Naive thymus-derived CD4-positive, alpha-beta T cell (primary cell): Measurements from ENCODE around the gene SLC43A3. TPM values are rescaled to one million over a fixed set of nuclear protein-coding genes. Genes with fewer than 3 reads are reported as not detected.
"Not testable (repeated sequence)": the region's sequence is repeated elsewhere in the genome, so short reads cannot be mapped to it uniquely, and the experiment has no call there.

Experiments used
- ATAC-seq: fragments of 150-1000 bp; cut with Tn5 transposase; 2 replicates; pipeline ENCODE4 v1.10.0; 2021; ENCODE audit warnings: mild to moderate bottlenecking, moderate library complexity
- CTCF ChIA-PET: fragments of 350-600 bp; sonication (Branson Sonifier 250); formaldehyde crosslinking; loops from one replicate; lab custom pipeline; 2021; ENCODE audit warnings: antibody characterized with exemption; lab: Charles Lee
- POLR2A ChIA-PET: fragments of 350-600 bp; sonication (Branson Sonifier 250); formaldehyde crosslinking; loops from one replicate; lab custom pipeline; 2021; ENCODE audit warnings: antibody characterized with exemption, inconsistent platforms; lab: Charles Lee
- DNase-seq, 9 donors: peaks; one replicate each; pipeline versions ENCODE4 v3.0.0 to v3.0.0-alpha.2; 2020 to 2022; ENCODE audit warnings: mixed read lengths in 1 of 9
- H3K27ac ChIP-seq: one replicate; pipeline ENCODE4 v1.7.0; 2013; ENCODE audit warnings: mild to moderate bottlenecking, low read depth, low read length, moderate library complexity
- H3K27me3 ChIP-seq, 2 donors: one replicate each; pipeline ENCODE4 v1.7.0; 2013; ENCODE audit warnings: low read length in 2 of 2, mild to moderate bottlenecking in 2 of 2, moderate library complexity in 2 of 2; ENCODE audit not compliant: control insufficient read depth in 2 of 2, insufficient read depth in 2 of 2
- H3K36me3 ChIP-seq, 3 experiments: 1 replicate in 2 of 3; 2 replicates in 1 of 3; pipeline ENCODE4 v1.7.0; 2013; ENCODE audit warnings: low read length in 3 of 3, mild to moderate bottlenecking in 3 of 3, moderate library complexity in 1 of 3; ENCODE audit not compliant: insufficient read depth in 3 of 3, control insufficient read depth in 2 of 3
- H3K4me1 ChIP-seq, 2 donors: one replicate each; pipeline ENCODE4 v1.7.0; 2013; ENCODE audit warnings: low read length in 2 of 2, mild to moderate bottlenecking in 2 of 2, moderate library complexity in 1 of 2; ENCODE audit not compliant: control insufficient read depth in 2 of 2, insufficient read depth in 2 of 2
- H3K4me3 ChIP-seq: 2 replicates; pipeline ENCODE4 v1.7.0; 2013; ENCODE audit warnings: mild to moderate bottlenecking, low read length
- H3K9me3 ChIP-seq, 3 experiments: 1 replicate in 2 of 3; 2 replicates in 1 of 3; pipeline ENCODE4 v1.7.0; 2013; ENCODE audit warnings: low read length in 3 of 3; ENCODE audit not compliant: control insufficient read depth in 2 of 3
- H3K27ac Mint-ChIP-seq, 9 donors: one replicate each; pipeline ENCODE4 v1.8.0; 2020 to 2022; ENCODE audit warnings: mixed read lengths in 9 of 9, mild to moderate bottlenecking in 8 of 9, moderate library complexity in 5 of 9, inconsistent platforms in 2 of 9
- H3K27me3 Mint-ChIP-seq, 5 donors: one replicate each; pipeline ENCODE4 v1.8.0; 2021 to 2022; ENCODE audit warnings: mixed read lengths in 5 of 5, mild to moderate bottlenecking in 1 of 5
- H3K36me3 Mint-ChIP-seq, 5 donors: one replicate each; pipeline ENCODE4 v1.8.0; 2020 to 2022; ENCODE audit warnings: mixed read lengths in 5 of 5, mild to moderate bottlenecking in 3 of 5, inconsistent platforms in 1 of 5
- H3K4me1 Mint-ChIP-seq, 7 donors: one replicate each; pipeline ENCODE4 v1.8.0; 2020 to 2022; ENCODE audit warnings: mixed read lengths in 7 of 7, mild to moderate bottlenecking in 3 of 7, inconsistent platforms in 1 of 7
- H3K4me3 Mint-ChIP-seq, 10 donors: one replicate each; pipeline ENCODE4 v1.8.0; 2020 to 2022; ENCODE audit warnings: mild to moderate bottlenecking in 10 of 10, mixed read lengths in 10 of 10, moderate library complexity in 6 of 10, inconsistent platforms in 2 of 10
- H3K9me3 Mint-ChIP-seq, 11 donors: one replicate each; pipeline ENCODE4 v1.8.0; 2020 to 2022; ENCODE audit warnings: mixed read lengths in 11 of 11, mild to moderate bottlenecking in 4 of 11, inconsistent platforms in 1 of 11, moderate library complexity in 1 of 11
- intact Hi-C, 2 donors: fragments of 100-400 bp; cut with micrococcal nuclease; formaldehyde crosslinking; loops; one replicate each; pipeline ENCODE4 v1.15.1; 2023
- polyA plus RNA-seq, 2 donors: library from polyadenylated mRNA; unstranded; fragments of 300-500 nt; fragmentation: Illumina TruSeq; gene quantifications; one replicate each; pipeline ENCODE4 v1.2.3, GENCODE V29; 2021
- total RNA-seq, 6 experiments: library from RNA in 5 of 6; stranded (reverse) in 5 of 6; gene quantifications; 1 replicate in 5 of 6; 2 replicates in 1 of 6; pipeline ENCODE4 v1.2.3 and lab custom pipeline; 2021 to 2026

The SLC43A3 gene
- total and polyA plus RNA-seq, 7 experiments from 2014 or later = 10.0 to 67.9 (median 12.2) TPM

GRCh38 chr11:57403003-57403801 lies 23.7 kb downstream of the SLC43A3 start:
- intact Hi-C loops = loop anchor here in 1 of 2 donors (2.0 kb wide), 1 partner anchor 72 kb away; no protein-coding TSS in a partner anchor
- H3K4me3 ChIP-seq, H3K4me3 Mint-ChIP-seq, CTCF ChIA-PET, H3K27me3 ChIP-seq, H3K9me3 Mint-ChIP-seq, DNase-seq, H3K27ac ChIP-seq, H3K27me3 Mint-ChIP-seq, H3K9me3 ChIP-seq, POLR2A ChIA-PET, H3K4me1 ChIP-seq, ATAC-seq: not testable (repeated sequence)
- H3K36me3 Mint-ChIP-seq = peaks cover 4 to 29% (median 21%) of the 10 kb centered on the region in 5 donors
- peaks cover 0 to 13% (median 8%) of the 10 kb centered on the region in 3 experiments for H3K36me3 ChIP-seq
- peak overlapping the region in 1 of 9 donors; percentile 82 for H3K27ac Mint-ChIP-seq
- peaks cover 0 to 20% (median 7%) of the 10 kb centered on the region in 7 donors for H3K4me1 Mint-ChIP-seq

DNA sequence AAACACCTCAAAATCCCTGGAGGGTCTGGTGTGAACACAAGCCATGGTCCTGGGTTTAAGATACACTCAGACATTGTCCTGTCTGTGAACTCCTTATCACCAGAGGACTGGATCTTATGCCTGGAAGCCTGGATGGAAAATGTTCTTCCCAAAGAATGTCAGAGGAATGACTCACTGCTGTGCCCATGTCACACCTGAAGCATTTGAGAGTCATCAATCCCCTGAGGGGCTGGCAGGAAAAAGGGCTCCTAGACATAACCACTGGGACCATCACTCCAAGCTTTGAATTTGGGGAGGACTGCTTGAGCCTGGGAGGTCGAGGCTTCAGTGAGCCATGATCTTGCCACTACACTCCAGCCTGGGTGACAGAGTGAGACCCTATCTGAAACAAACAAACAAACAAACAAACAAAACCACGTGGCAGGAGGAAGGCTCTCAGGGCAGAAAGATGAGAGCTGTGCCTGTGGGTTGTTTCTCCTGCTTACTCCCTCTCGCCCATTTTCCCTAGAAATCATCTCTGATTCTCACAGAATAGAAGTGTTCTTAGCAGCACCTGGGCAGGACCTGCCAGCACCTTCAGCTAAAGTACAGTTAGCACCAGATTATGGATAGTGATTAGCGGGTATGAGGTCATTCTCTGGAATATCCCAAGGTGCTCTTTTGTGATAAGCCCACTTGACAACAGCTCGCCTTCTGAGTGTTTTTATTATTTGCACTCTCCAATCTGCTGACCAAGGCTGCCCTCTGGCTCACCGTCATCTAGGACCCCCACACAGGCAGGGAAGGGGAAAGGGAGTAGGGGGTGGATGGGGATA lies 24.5 kb downstream of the SLC43A3 start:
- Mint-ChIP-seq H3K9me3 (no peaks in the 10 kb centered on the region), H3K27me3 (no peaks in the 10 kb centered on the region), H3K4me1 (peaks cover 0 to 17% (median 7%) of the 10 kb centered on the region in 7 donors), H3K27ac (no peak overlapping the region), H3K4me3 (no peak overlapping the region), H3K36me3 (peaks cover under 1 to 21% (median 13%) of the 10 kb centered on the region in 5 donors)
- Histone ChIP-seq H3K9me3 (no peaks in the 10 kb centered on the region), H3K27me3 (no peaks in the 10 kb centered on the region), H3K27ac (no peak overlapping the region), H3K36me3 (peaks cover 0 to 5% (median 0%) of the 10 kb centered on the region in 3 experiments), H3K4me1 (no peaks in the 10 kb centered on the region), H3K4me3 (no peak overlapping the region)
- POLR2A ChIA-PET = no interaction called here
- intact Hi-C loops = loop anchor here in 1 of 2 donors (2.0 kb wide), 1 partner anchor 72 kb away; no protein-coding TSS in a partner anchor
- CTCF ChIA-PET = no interaction called here
- DNase-seq (no peak), ATAC-seq (no peak)

GRCh38 chr11:57399972-57400578 lies 26.8 kb downstream of the SLC43A3 start:
- H3K36me3 ChIP-seq = no peaks in the 10 kb centered on the region
- H3K27ac ChIP-seq = no peak overlapping the region
- DNase-seq = no peak
- no peaks in the 10 kb centered on the region for H3K9me3 Mint-ChIP-seq
- H3K4me1 ChIP-seq = no peaks in the 10 kb centered on the region
- H3K4me3 ChIP-seq = no peak overlapping the region
- no peaks in the 10 kb centered on the region for H3K27me3 Mint-ChIP-seq
- peaks cover 0 to 3% (median 2%) of the 10 kb centered on the region in 5 donors for H3K36me3 Mint-ChIP-seq
- H3K9me3 ChIP-seq = no peaks in the 10 kb centered on the region
- intact Hi-C loops = no loop called here
- H3K27ac Mint-ChIP-seq = no peak overlapping the region
- ChIA-PET POLR2A (no interaction called here), CTCF (no interaction called here)
- no peaks in the 10 kb centered on the region for H3K4me1 Mint-ChIP-seq
- ATAC-seq = no peak
- H3K4me3 Mint-ChIP-seq = no peak overlapping the region
- no peaks in the 10 kb centered on the region for H3K27me3 ChIP-seq

DNA sequence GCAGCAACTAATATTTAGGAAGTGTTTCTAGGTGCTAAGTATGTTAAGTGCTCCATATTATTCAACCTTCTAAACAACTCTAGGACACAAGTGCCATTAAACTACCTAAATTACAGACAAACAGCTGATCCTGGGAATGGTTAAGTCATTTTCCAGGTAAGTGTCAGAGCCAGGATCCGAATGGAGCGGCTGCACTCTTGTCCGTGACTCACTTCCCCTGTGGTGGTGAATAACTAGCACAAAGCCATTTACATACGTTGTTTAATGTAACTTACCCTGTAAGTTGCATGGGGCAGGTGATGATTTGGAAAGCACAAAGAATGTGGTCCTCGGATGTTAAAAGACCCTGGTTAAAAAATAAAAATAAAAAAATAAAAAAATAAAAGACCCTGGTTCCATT lies 27.7 kb downstream of the SLC43A3 start:
- Histone ChIP-seq H3K27ac (no peak overlapping the region), H3K4me1 (no peaks in the 10 kb centered on the region), H3K9me3 (no peaks in the 10 kb centered on the region), H3K4me3 (no peak overlapping the region), H3K27me3 (no peaks in the 10 kb centered on the region), H3K36me3 (no peaks in the 10 kb centered on the region)
- ATAC-seq (no peak), DNase-seq (no peak)
- POLR2A ChIA-PET = no interaction called here
- H3K27me3 Mint-ChIP-seq = no peaks in the 10 kb centered on the region
- intact Hi-C loops = no loop called here
- H3K4me1 Mint-ChIP-seq = no peaks in the 10 kb centered on the region
- CTCF ChIA-PET = no interaction called here
- H3K9me3 Mint-ChIP-seq = no peaks in the 10 kb centered on the region
- H3K36me3 Mint-ChIP-seq = peaks cover 0 to 2% (median 0%) of the 10 kb centered on the region in 5 donors
- no peak overlapping the region for H3K27ac Mint-ChIP-seq
- H3K4me3 Mint-ChIP-seq = no peak overlapping the region

DNA sequence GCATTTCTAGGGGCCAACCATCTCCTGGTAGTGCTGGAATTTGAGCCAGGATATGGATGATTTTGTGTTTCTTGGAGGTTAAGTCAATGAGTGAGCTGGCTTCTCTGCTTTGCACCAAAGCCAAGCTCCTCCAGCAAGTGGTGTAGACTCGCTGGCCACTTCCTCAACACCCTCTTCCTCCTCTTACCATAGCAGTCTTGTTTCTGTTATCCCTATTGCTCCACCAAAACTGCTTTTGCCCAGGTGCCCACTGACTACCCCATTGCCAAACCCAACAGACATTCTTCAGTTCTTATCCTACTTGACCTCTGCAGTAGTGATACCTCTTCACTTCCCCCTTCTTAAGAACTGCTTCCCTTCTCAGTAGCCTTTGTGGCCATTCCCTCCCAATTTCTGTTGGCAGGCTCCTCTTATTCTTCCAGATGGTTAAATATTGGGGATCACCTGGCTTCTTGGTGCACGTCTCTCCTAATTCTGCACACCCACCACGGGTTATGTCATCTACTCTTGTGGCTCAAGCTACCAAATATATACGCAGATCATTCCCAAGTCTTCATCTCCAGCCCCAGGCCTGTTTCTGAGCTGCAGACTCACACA lies 29.4 kb downstream of the SLC43A3 start:
- DNase-seq = no peak
- no peak for ATAC-seq
- H3K4me1 Mint-ChIP-seq = no peaks in the 10 kb centered on the region
- ChIA-PET POLR2A (no interaction called here), CTCF (no interaction called here)
- Histone ChIP-seq H3K4me3 (no peak overlapping the region), H3K9me3 (no peaks in the 10 kb centered on the region), H3K27me3 (no peaks in the 10 kb centered on the region), H3K27ac (no peak overlapping the region), H3K36me3 (no peaks in the 10 kb centered on the region), H3K4me1 (no peaks in the 10 kb centered on the region)
- intact Hi-C loops = no loop called here
- no peak overlapping the region for H3K27ac Mint-ChIP-seq
- H3K9me3 Mint-ChIP-seq = no peaks in the 10 kb centered on the region
- H3K36me3 Mint-ChIP-seq = no peaks in the 10 kb centered on the region
- no peak overlapping the region for H3K4me3 Mint-ChIP-seq
- H3K27me3 Mint-ChIP-seq = no peaks in the 10 kb centered on the region

GRCh38 chr11:57396744-57397143 lies 30.2 kb downstream of the SLC43A3 start:
- DNase-seq (no peak), ATAC-seq (no peak)
- CTCF ChIA-PET = no interaction called here
- Mint-ChIP-seq H3K4me1 (no peaks in the 10 kb centered on the region), H3K27ac (no peak overlapping the region), H3K27me3 (no peaks in the 10 kb centered on the region), H3K36me3 (no peaks in the 10 kb centered on the region), H3K4me3 (no peak overlapping the region), H3K9me3 (no peaks in the 10 kb centered on the region)
- POLR2A ChIA-PET = no interaction called here
- H3K27me3 ChIP-seq = no peaks in the 10 kb centered on the region
- intact Hi-C loops = no loop called here
- no peak overlapping the region for H3K4me3 ChIP-seq
- H3K27ac ChIP-seq = no peak overlapping the region
- no peaks in the 10 kb centered on the region for H3K4me1 ChIP-seq
- H3K36me3 ChIP-seq = no peaks in the 10 kb centered on the region
- H3K9me3 ChIP-seq = no peaks in the 10 kb centered on the region
